B cell (primary cell): ENCODE data around the gene RAB11FIP5. TPM values are rescaled to one million over a fixed set of nuclear protein-coding genes. Genes with fewer than 3 reads are reported as not detected.

ENCODE experiments used
- ATAC-seq: fragments of 200-7000 bp; cut with Tn5 transposase; one replicate; pipeline ENCODE4 v1.10.0; 2021; ENCODE audit warnings: low read depth, mild to moderate bottlenecking, moderate number of reproducible peaks, moderate library complexity
- CTCF ChIA-PET: fragments of 350-600 bp; sonication (Branson Sonifier 250); formaldehyde crosslinking; loops from one replicate; lab custom pipeline; 2021; ENCODE audit warnings: antibody characterized with exemption, inconsistent platforms; lab: Charles Lee
- POLR2A ChIA-PET: fragments of 350-600 bp; sonication (Branson Sonifier 250); formaldehyde crosslinking; loops from one replicate; lab custom pipeline; 2021; ENCODE audit warnings: antibody characterized with exemption; lab: Charles Lee
- DNase-seq: peaks from one replicate; pipeline ENCODE4 v3.0.0; 2013
- H2AFZ ChIP-seq: 2 replicates; pipeline ENCODE4 v1.6.1; 2012; ENCODE audit warnings: mild to moderate bottlenecking, low read depth, low read length; ENCODE audit not compliant: insufficient read depth, poor library complexity, severe bottlenecking
- H3K27ac ChIP-seq, 2 donors: 1 replicate in 1 of 2; 2 replicates in 1 of 2; pipeline ENCODE4 v1.5.1; 2012 to 2013; ENCODE audit warnings: low read length in 2 of 2, mild to moderate bottlenecking in 2 of 2, moderate library complexity in 1 of 2
- H3K27me3 ChIP-seq, 4 experiments: fragments of 200-600 bp in 1 of 4; sonication (generic) in 1 of 4; replicated peaks in 1 of 4; 1 replicate in 2 of 4; 2 replicates in 2 of 4; pipeline versions ENCODE4 v1.6.1 to v1.7.0; 2013 to 2016; ENCODE audit warnings: low read length in 3 of 4, mild to moderate bottlenecking in 2 of 4, mixed read lengths in 1 of 4, moderate library complexity in 1 of 4; ENCODE audit not compliant: insufficient read depth in 4 of 4, control insufficient read depth in 3 of 4; ENCODE audit errors: control extremely low read depth in 1 of 4
- H3K36me3 ChIP-seq, 2 experiments: replicated peaks in 1 of 2; 1 replicate in 1 of 2; 2 replicates in 1 of 2; pipeline versions ENCODE4 v1.6.1 to v1.7.1; 2013; ENCODE audit warnings: low read length in 1 of 2; ENCODE audit not compliant: insufficient read depth in 2 of 2, control insufficient read depth in 1 of 2; ENCODE audit errors: control extremely low read depth in 1 of 2, extremely low read depth in 1 of 2
- H3K4me1 ChIP-seq, 2 donors: fragments of 200-600 bp in 1 of 2; sonication (generic) in 1 of 2; 1 replicate in 1 of 2; 2 replicates in 1 of 2; pipeline versions ENCODE4 v1.5.1 to v1.6.1; 2013 to 2017; ENCODE audit warnings: low read length in 2 of 2; ENCODE audit not compliant: control insufficient read depth in 2 of 2, insufficient read depth in 2 of 2
- H3K4me2 ChIP-seq: replicated peaks from 2 replicates; pipeline ENCODE3; 2012; ENCODE audit warnings: mild to moderate bottlenecking, low read depth, low read length; ENCODE audit not compliant: poor library complexity, severe bottlenecking
- H3K4me3 ChIP-seq, 5 experiments: fragments of 200-600 bp in 1 of 5; sonication (generic) in 1 of 5; 1 replicate in 3 of 5; 2 replicates in 2 of 5; pipeline versions ENCODE4 v1.5.1 to v1.7.0; 2011 to 2016; ENCODE audit warnings: low read length in 4 of 5, mild to moderate bottlenecking in 4 of 5, low read depth in 2 of 5, control low read depth in 1 of 5, moderate library complexity in 1 of 5; ENCODE audit not compliant: insufficient read depth in 1 of 5; ENCODE audit errors: control extremely low read depth in 1 of 5, extremely low read depth in 1 of 5
- H3K79me2 ChIP-seq: fragments of 200-600 bp; sonication (generic); one replicate; pipeline ENCODE4 v1.6.0; 2016; ENCODE audit warnings: low read length; ENCODE audit not compliant: control insufficient read depth, insufficient read depth
- H3K9ac ChIP-seq: fragments of 200-600 bp; sonication (generic); 2 replicates; pipeline ENCODE4 v1.6.1; 2017; ENCODE audit warnings: mild to moderate bottlenecking, low read length, moderate library complexity
- H3K9me3 ChIP-seq, 3 donors: one replicate each; pipeline versions ENCODE4 v1.6.1 to v1.7.1; 2013; ENCODE audit warnings: low read length in 2 of 3; ENCODE audit not compliant: control insufficient read depth in 2 of 3, insufficient read depth in 1 of 3; ENCODE audit errors: control extremely low read depth in 1 of 3
- H4K20me1 ChIP-seq: 2 replicates; pipeline ENCODE4 v1.6.0; 2012; ENCODE audit warnings: mild to moderate bottlenecking, low read length; ENCODE audit not compliant: insufficient read depth, control insufficient read depth, poor library complexity, severe bottlenecking
- H3K27ac Mint-ChIP-seq: one replicate; pipeline ENCODE4 v1.8.0; 2021; ENCODE audit warnings: mixed read lengths
- H3K27me3 Mint-ChIP-seq: one replicate; pipeline ENCODE4 v1.8.0; 2021; ENCODE audit warnings: mixed read lengths
- H3K4me1 Mint-ChIP-seq: one replicate; pipeline ENCODE4 v1.8.0; 2021; ENCODE audit warnings: mixed read lengths
- H3K4me3 Mint-ChIP-seq: one replicate; pipeline ENCODE4 v1.8.0; 2021; ENCODE audit warnings: mixed read lengths
- H3K9me3 Mint-ChIP-seq: one replicate; pipeline ENCODE4 v1.8.0; 2022; ENCODE audit warnings: mixed read lengths; ENCODE audit not compliant: insufficient read depth
- CTCF ChIP-seq: fragments of 200-600 bp; IDR thresholded peaks from one replicate; pipeline ENCODE4 v1.8.0; 2022; ENCODE audit warnings: antibody characterized with exemption, mild to moderate bottlenecking
- EZH2 ChIP-seq: IDR thresholded peaks from 2 replicates; pipeline ENCODE4 v1.6.1; 2012; ENCODE audit warnings: borderline replicate concordance, low read depth, mild to moderate bottlenecking, moderate library complexity, low read length; ENCODE audit not compliant: insufficient read depth, poor library complexity, severe bottlenecking
- WGBS: methylation state at CpG from one replicate; pipeline ENCODE4 v1.1.5; 2013; ENCODE audit warnings: missing lambda C conversion rate; ENCODE audit not compliant: insufficient coverage; 5-methylcytosine and 5-hydroxymethylcytosine counted together
- intact Hi-C: fragments of 100-400 bp; cut with micrococcal nuclease; formaldehyde crosslinking; loops from one replicate; pipeline ENCODE4 v1.10.0; 2022
- polyA plus RNA-seq: library from polyadenylated mRNA; depleted of rRNA; stranded (reverse); fragments of >200 nt; gene quantifications from 2 replicates; pipeline ENCODE4 v1.2.3, GENCODE V29; 2012
- total RNA-seq, 2 donors: library from RNA; stranded (reverse); fragments of 120-200 nt in 1 of 2; gene quantifications; 1 replicate in 1 of 2; 2 replicates in 1 of 2; pipeline versions ENCODE4 v1.2.3 to v1.2.4, GENCODE V29; 2013 to 2022

Gene RAB11FIP5
- total and polyA plus RNA-seq, 2 donors (not counting 1 experiment from before 2014, with no cell fraction given), result 1.7 to 4.6 TPM

GRCh38 chr2:73075477-73076373 is 37.0 kb downstream of the RAB11FIP5 start:
- CTCF ChIA-PET, result interaction anchor here (0.9 kb wide), 1 partner anchor 10 kb away, joined by 3 read pairs; no protein-coding TSS in a partner anchor
- Histone ChIP-seq H3K79me2 (no peaks in the 10 kb centered on the region), H3K27ac (no peak overlapping the region), H3K36me3 (no peaks in the 10 kb centered on the region), H3K4me3 (no peak overlapping the region), H3K27me3 (peaks cover 0 to 3% (median 0%) of the 10 kb centered on the region in 4 experiments), H3K4me1 (peaks cover 0 to 6% of the 10 kb centered on the region in 2 donors), H4K20me1 (no peaks in the 10 kb centered on the region), H3K9me3 (no peaks in the 10 kb centered on the region), H3K9ac (no peak overlapping the region), H3K4me2 (no peak overlapping the region), H2AFZ (no peak overlapping the region)
- ATAC-seq (no peak), DNase-seq (no peak)
- WGBS, result 95% methylated on average over 23 of the region's 23 CpGs
- Mint-ChIP-seq H3K9me3 (no peaks in the 10 kb centered on the region), H3K4me3 (no peak overlapping the region), H3K4me1 (peaks cover 8% of the 10 kb centered on the region), H3K27ac (no peak overlapping the region), H3K27me3 (peaks cover 11% of the 10 kb centered on the region)
- POLR2A ChIA-PET, result no interaction called here
- no peak for TF ChIP-seq CTCF
- no peak for TF ChIP-seq EZH2
- intact Hi-C loops, result no loop called here
